GM21390 (cell line): ENCODE data around the gene GTF2F2.
"Not testable (repeated sequence)": the region's sequence is repeated elsewhere in the genome, so short reads cannot be mapped to it uniquely, and the experiment has no call there.

Source experiments
- ATAC-seq: cut with Tn5 transposase; IDR thresholded peaks from one replicate; pipeline ENCODE4 v1.9.1; 2021; ENCODE audit not compliant: unreplicated experiment

GTF2F2 gene

DNA sequence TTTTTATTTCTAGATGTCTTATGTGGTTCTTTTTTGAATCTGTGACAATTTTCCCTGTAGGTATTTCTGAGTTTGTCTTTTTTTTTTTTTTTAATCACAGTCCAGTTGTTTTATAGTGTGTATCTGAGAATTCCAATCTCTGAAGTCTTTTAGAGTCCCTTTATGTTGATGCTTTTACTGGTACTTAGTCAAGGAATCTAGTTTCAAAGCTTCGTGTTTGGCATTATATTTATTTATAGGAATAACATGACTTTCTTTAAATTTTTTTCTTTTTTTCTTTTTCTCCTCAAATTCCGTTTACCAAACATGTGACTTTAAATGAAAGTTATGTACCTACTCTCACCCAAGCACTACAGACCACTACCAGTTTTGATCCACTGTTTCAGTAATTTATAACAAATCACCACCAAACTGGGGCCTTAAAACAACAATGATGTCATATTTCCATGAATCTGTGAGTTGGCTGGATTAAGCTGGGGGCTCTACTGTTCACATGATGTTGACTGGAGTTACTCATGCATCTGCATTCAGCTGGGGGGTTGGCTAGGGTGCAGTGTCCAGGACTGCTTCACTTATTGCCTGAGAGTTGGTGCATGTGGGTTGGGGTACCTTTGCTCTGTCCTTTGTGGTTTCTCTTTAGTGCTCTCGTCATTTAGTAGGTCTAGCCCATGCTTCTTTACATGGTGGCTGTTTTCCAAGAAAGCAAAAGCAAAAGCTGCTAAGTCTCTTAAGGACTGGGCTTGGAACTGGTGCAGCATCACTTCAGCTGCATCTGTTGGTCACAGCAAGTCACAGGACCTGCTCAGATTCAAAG, 58.2 kb downstream of the GTF2F2 start:
- no peak for ATAC-seq

DNA sequence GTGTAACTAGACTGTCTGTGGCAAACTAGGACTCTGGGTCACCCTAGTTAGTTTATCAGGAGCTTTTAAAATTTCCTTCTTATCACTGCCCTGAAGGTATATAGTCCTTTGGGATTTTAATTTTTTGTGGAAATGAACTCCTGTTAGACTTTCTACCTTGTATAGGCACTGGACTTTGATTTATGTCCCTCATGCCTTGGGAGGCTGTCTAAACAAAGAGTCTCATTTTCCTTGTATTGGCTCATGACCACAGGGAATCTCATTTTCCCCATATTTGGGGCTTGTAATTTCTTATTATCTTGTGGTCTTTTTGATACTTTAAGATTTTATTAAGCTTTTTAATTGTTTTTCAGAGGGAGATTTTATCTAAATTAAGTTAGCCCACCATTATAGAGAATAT, 59.1 kb downstream of the GTF2F2 start:
- ATAC-seq: no peak

- ATAC-seq: no peak
Measured at GRCh38 chr13:45180303-45180702, 60.0 kb downstream of the GTF2F2 start.

GRCh38 chr13:45180713-45181601, 60.6 kb downstream of the GTF2F2 start:
- ATAC-seq: no peak

DNA sequence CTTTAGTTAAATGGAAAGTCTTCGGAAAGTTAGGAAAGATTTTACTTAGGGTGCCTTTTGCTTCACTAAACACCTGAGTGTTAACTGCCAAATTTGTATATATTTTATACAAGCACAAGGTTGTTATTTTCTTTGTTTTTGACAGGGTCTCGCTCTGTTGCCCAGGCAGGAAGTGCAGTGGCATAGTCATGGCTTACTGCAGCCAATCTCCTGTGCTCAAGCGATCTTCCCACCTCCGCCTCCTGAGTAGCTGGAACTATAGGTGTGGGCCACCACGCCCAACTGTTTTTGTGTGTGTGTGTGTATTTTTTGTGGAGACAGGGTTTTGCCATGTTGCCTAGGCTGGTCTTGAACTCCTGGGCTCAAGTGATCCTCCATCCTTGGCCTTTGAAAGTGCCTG, 64.4 kb downstream of the GTF2F2 start:
- ATAC-seq: no peak

GRCh38 chr13:45185286-45185685, 65.0 kb downstream of the GTF2F2 start:
- no peak for ATAC-seq

GRCh38 chr13:45189077-45189476, 68.8 kb downstream of the GTF2F2 start:
- not testable (repeated sequence) for ATAC-seq

GRCh38 chr13:45189511-45189910, 69.2 kb downstream of the GTF2F2 start:
- ATAC-seq: not testable (repeated sequence)

DNA sequence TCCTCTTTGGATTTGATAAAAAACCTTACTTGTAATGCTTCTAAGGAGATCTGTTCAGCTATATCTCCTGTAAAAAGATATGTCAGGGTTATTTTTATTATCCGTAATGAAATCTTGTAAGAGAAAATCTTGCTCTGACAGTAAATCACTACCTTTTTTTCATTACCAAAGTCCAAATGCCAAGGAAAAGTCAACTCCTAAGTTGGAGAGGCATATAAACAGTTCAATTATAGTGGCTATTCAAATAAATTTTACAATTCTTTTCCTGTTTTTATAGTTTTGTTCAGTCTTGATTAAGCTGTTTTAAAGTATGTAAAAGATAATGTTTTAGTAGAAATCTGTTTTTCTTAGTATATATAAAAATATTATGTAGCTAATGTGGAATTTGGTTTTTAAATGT, 71.6 kb downstream of the GTF2F2 start:
- no peak for ATAC-seq

GRCh38 chr13:45194081-45194939, 74.0 kb downstream of the GTF2F2 start:
- no peak for ATAC-seq

DNA sequence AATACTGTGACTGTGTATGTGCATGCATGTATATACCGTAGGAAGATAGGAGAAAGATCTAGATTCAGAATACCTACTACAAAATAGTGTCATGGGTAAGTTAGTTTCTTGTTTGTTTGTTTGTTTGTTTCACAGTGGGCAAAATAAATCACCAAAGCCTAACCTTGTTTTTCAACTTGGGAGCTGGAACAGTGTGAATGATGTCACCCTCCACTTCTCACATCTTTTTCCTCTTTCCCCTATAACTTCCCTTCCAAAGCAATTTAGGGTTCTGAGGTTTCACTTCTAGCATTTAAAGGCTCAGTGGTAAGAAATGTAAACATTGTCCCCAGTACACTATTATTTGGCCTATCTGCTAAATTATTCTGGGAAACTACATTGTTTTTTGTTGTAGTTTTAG, 75.1 kb downstream of the GTF2F2 start:
- ATAC-seq: no peak

DNA sequence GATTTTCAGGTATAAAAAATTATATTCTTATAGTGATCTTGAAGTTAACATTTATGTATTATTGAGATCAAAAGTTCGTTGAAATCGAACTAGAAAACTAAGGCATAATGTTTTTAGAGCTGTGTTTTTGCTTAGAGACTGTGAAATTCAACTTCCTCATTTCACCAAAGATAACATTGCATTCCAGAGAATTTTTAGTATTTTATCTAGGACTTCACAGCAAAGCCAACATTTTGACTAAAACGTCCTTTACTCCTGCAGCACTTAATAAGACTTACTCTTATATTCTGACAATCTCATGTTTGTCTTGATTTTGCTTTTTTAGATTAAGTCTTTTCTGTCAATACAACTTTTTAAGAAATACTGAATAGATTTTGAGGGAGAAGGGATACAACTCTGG, 75.8 kb downstream of the GTF2F2 start:
- no peak for ATAC-seq

DNA sequence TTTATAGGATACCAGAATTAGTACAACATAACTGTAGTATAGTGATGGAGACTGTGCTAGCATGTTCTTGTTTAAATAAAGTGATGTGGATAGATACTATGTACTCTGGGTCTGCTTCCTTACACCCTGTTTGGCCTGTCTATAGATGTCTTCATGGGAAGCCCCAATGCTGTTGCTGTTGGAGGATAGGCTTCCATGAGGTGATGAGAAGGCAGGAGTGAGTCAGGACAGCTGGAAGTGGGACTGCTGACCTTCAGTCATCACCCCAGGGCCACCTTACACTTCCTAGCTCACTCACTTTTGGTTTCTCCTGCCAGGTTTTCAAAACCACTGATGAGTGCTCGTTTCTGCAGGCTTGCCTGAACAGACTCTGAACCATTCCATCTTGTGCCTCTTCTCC, 76.3 kb downstream of the GTF2F2 start:
- ATAC-seq: peak; percentile 63

DNA sequence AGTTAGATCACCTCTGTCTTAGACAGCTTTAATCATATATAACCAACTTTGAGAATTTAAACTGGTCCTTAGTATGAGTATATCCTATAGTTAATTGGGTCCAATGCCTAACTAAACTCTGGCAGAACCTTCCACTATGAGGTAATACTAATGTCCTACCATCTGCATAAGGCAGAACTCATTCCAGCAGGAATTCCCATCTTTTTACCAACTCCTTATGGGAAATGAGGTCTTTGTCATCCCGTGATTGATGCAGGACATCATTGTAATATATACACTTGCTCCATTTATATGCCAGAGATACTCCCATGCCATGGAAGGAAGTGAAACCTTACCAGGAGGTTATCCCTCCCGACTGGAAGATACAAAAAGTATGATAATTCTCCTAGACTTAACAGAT, 77.7 kb downstream of the GTF2F2 start:
- no peak for ATAC-seq

GRCh38 chr13:45198924-45199323, 78.6 kb downstream of the GTF2F2 start:
- no peak for ATAC-seq

- no peak for ATAC-seq
Measured at GRCh38 chr13:45199711-45200110, 79.4 kb downstream of the GTF2F2 start.

GRCh38 chr13:45200701-45201232, 80.5 kb downstream of the GTF2F2 start, which contains the start of gene KCTD4:
Gene KCTD4, minus strand, starts transcription at chr13:45201045. Its CDS starts 6,478 bp downstream, at chr13:45194567.
- no peak for ATAC-seq

DNA sequence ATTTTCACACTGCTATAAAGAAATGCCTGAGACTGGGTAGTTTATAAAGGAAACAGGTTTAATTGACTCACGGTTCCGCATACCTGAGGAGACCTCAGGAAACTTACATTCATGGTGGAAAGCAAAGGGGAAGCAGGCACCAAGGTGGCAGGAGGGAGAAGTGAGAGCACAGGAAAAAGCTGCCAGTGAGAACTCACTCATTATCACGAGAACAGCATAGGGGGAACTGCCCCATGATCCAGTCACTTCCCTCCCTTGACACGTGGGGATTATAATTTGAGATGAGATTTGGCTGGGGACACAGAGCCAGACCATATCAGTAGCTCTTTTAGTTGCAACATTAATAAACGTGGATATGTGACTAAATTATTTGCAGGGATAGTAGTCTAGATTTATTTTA, 84.8 kb downstream of the GTF2F2 start:
- no peak for ATAC-seq

- ATAC-seq: peak; percentile 52
Measured at GRCh38 chr13:45206340-45206739, 86.0 kb downstream of the GTF2F2 start.

DNA sequence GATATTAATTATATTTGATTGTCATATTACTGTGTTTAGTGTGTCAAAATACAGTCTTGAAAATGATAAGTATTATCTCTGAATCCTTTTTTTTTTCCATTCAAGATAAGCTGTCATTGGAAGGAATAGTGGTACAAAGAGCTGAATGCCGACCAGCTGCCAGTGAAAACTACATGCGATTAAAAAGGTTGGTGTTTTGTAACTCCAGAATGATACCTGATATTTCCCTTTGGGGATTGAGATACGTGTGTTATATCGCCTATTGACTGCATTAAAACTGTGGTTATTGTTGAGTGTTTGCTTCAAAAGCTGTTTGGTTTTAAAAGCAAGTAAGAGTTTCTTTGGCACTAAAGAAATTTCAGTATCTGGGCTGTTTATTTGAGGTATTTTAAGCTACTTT, 87.0 kb downstream of the GTF2F2 start:
- no peak for ATAC-seq

GRCh38 chr13:45208132-45208531, 87.8 kb downstream of the GTF2F2 start:
- no peak for ATAC-seq
